ENCODE data around the gene CHST3.

- TF ChIP-seq CTCF (optimal IDR thresholded peaks at IDR 0.05 in 1 of 3, IDR thresholded peaks at IDR 0.05 in 1 of 3, conservative IDR thresholded peaks at IDR 0.05 in 1 of 3; ENCODE audit: extremely low read depth in 1 of 3, insufficient read depth in 2 of 3, low read length in 3 of 3): no peak
- no peak for TF ChIP-seq EZH2 (IDR thresholded peaks at IDR 0.05; ENCODE audit: low read length)
Measured at GRCh38 chr10:72011468-72011867, 47.3 kb downstream of the CHST3 start.

Data from keratinocyte (primary cell).